ENCODE results near the gene RTEL1.

DNA sequence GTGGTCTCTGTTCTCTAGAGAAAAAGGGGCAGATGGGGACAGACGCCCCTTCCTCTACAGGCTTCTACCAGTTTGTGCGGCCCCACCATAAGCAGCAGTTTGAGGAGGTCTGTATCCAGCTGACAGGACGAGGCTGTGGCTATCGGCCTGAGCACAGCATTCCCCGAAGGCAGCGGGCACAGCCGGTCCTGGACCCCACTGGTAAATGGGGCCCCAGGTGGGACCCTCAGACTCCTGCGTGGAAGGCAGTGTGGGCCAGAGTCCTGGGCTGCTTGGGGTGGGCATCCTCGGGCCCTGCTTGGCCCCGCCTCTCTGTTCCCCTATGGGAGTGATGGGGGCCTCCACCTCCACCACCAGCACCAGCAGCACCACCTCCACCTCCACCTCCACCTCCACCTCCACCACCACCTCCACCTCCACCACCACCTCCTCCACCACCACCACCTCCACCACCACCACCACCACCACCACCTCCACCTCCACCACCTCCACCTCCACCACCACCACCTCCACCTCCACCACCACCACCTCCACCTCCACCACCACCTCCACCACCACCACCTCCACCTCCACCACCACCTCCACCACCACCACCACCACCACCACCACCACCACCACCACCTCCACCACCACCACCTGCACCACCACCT, 35.1 kb downstream of the RTEL1 start:
- TF ChIP-seq, protein P1, sequence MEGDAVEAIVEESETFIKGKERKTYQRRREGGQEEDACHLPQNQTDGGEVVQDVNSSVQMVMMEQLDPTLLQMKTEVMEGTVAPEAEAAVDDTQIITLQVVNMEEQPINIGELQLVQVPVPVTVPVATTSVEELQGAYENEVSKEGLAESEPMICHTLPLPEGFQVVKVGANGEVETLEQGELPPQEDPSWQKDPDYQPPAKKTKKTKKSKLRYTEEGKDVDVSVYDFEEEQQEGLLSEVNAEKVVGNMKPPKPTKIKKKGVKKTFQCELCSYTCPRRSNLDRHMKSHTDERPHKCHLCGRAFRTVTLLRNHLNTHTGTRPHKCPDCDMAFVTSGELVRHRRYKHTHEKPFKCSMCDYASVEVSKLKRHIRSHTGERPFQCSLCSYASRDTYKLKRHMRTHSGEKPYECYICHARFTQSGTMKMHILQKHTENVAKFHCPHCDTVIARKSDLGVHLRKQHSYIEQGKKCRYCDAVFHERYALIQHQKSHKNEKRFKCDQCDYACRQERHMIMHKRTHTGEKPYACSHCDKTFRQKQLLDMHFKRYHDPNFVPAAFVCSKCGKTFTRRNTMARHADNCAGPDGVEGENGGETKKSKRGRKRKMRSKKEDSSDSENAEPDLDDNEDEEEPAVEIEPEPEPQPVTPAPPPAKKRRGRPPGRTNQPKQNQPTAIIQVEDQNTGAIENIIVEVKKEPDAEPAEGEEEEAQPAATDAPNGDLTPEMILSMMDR (IDR thresholded peaks at IDR 0.05): no peak
- no peak for TF ChIP-seq POLR2A (IDR thresholded peaks at IDR 0.05)

Data from body of pancreas (tissue), 4 donors.